Activated T-cell treated with anti-CD3 and anti-CD28 coated beads for 1 hour (primary cell): ENCODE data around the gene PDE2A.

Experiments used
- DNase-seq: peaks from one replicate; pipeline ENCODE4 v3.0.0-alpha.2; 2020; ENCODE audit warnings: low read depth

PDE2A gene

GRCh38 chr11:72613450-72613849 is 60.8 kb downstream of the PDE2A start:
- DNase-seq, result no peak

- DNase-seq, result no peak
These were observed 64.7 kb downstream of the PDE2A start for GRCh38 chr11:72609476-72609875.

- no peak for DNase-seq
These were observed 65.2 kb downstream of the PDE2A start for GRCh38 chr11:72609045-72609444.

GRCh38 chr11:72607496-72607895 is 66.7 kb downstream of the PDE2A start:
- no peak for DNase-seq

- DNase-seq, result no peak
These were observed 67.3 kb downstream of the PDE2A start for GRCh38 chr11:72606748-72607468.

GRCh38 chr11:72605973-72606747 is 68.1 kb downstream of the PDE2A start:
- DNase-seq, result no peak

- DNase-seq, result no peak
These were observed 70.0 kb downstream of the PDE2A start for GRCh38 chr11:72604256-72604655.

GRCh38 chr11:72602250-72602904 is 71.8 kb downstream of the PDE2A start:
- no peak for DNase-seq

GRCh38 chr11:72600557-72600956 is 73.7 kb downstream of the PDE2A start:
- DNase-seq, result no peak

- no peak for DNase-seq
These were observed 74.7 kb downstream of the PDE2A start for GRCh38 chr11:72599325-72600117.

- DNase-seq, result no peak
These were observed 75.3 kb downstream of the PDE2A start for GRCh38 chr11:72598906-72599305.

GRCh38 chr11:72598466-72598865 is 75.8 kb downstream of the PDE2A start:
- no peak for DNase-seq

GRCh38 chr11:72597721-72598120 is 76.5 kb downstream of the PDE2A start:
- DNase-seq, result no peak

GRCh38 chr11:72595292-72595684 is 78.9 kb downstream of the PDE2A start:
- no peak for DNase-seq

- no peak for DNase-seq
These were observed 79.5 kb downstream of the PDE2A start for GRCh38 chr11:72594493-72595291.

- no peak for DNase-seq
These were observed 81.3 kb downstream of the PDE2A start for GRCh38 chr11:72592698-72593495.

GRCh38 chr11:72591785-72592502 is 82.3 kb downstream of the PDE2A start:
- peak; percentile 30 for DNase-seq

- DNase-seq, result no peak
These were observed 83.2 kb downstream of the PDE2A start for GRCh38 chr11:72591023-72591422.

- DNase-seq, result peak; percentile 32
These were observed 84.1 kb downstream of the PDE2A start for GRCh38 chr11:72589802-72590761.
